Fibroblast of skin of left quadriceps (primary cell): ENCODE data around the gene SLC25A24.
A peak's percentile ranks its signal among the peaks of the same experiment; 100 is the strongest.

Source experiments
- DNase-seq, 2 experiments: peaks; one replicate each; pipeline ENCODE4 v3.0.0-alpha.2; 2013; ENCODE audit warnings: low read depth in 2 of 2

SLC25A24 gene

DNA sequence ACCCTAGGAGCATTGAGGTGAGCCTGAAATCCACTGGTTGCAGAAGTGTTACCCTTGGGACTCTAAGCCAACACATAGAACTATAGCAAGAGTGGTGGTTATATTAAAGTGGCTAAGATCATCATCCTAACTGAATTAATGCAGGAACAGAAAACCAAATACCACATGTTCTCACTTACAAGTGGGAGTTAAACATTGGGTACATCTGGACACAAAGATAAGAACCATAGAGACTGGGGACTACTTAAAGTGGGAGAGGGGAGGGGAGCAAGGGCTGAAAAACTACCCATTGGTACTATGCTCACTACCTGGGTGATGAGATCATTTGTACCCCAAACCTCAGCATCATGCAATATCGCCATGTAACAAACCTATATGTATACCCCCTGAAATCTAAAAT lies 100.0 kb downstream of the SLC25A24 start:
- DNase-seq, result no peak

DNA sequence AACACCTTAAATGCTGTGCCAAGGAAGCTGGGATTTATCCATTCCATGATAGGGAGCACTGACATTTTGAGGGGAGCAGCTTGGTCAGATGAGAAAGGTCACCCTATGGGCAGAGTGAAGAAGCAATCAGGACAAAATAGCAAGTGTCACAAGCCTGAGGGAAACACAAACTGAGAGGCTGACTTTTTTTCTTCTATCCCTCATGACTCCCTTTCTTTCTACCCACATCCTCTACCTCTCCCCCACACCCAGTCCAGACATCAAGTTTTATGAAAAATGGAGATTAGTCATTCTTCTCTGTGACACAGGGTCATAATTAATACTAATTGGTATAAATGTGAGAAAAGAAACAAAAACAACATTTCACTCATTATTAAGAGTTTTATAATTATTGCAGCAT lies 103.1 kb downstream of the SLC25A24 start:
- DNase-seq, result no peak

GRCh38 chr1:108096089-108096488 lies 104.1 kb downstream of the SLC25A24 start:
- no peak for DNase-seq

DNA sequence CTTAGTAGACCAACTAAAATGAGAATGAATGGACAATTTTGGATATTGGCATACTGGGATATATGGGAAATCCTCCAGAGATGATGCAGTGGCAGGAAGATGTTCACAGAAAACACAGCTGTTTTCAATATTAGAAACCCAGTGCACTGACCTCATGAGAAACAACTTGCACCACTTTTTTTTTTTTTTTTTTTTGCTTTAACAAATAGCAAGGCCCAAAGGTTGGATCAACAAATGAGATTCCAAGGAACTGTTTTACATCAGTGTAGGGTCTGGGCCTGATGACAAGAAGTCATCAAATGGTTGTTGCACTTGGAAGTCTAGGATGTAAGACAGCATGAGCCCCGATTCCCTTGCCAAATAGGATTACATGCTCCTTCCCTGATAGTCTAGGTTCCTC lies 110.7 kb downstream of the SLC25A24 start:
- peak; percentile 14 to 15 for DNase-seq

DNA sequence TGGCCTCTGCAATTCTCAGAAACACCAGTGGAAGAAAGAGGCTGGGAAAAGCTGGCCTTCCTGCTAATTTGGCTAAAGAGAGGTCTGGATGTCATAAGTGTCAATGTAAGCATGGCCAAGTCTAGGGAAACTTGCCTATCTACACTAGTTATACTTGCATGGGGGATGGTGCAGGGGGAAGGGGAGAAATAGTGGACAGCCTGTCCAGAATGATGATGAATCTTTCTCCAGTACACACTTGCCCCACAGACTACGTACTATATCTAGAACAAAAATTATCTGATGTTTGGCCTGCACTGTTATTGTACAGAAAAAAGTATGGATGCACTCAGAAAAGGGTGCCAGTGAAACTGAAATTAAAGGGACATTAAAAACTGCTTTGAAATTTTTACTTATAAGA lies 114.5 kb downstream of the SLC25A24 start:
- DNase-seq, result no peak

DNA sequence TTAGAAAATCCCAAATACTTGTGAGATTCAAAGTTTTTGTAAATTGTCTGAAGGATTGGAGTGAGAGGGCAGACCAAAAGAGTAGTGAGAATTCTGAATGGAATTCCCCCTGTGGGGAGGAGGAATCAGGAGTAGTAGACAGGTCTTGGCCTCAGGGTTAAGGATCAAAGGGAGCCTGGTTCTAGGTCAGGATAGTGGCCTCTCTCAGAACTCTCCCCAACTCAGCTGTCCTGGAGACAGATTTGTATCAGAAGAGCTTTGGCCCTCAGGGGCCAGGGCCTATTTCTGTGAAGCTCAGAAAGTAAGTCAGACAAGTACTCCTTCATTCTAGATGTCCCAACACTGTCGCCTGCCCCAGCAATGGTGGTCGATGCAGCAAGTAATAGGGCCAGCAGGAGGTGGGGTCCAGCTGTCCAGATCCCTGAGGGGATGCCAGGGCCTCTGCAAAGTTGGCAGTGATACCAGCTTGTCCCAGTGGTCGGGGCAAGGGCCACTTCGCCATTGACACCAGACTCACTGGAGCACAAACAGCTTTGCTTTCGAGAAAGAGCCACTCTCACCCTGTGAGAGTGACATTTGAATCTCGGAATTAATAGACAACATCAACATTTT lies 115.2 kb downstream of the SLC25A24 start:
- DNase-seq, result no peak
